Suprapubic skin (tissue), 4 donors: ENCODE data around the gene RELN. TPM values are rescaled to one million over a fixed set of nuclear protein-coding genes. Genes with fewer than 3 reads are reported as not detected.

Experiments used
- DNase-seq, 2 donors: peaks; one replicate each; pipeline ENCODE4 v3.0.0-alpha.2; 2019; ENCODE audit warnings: low spot score in 2 of 2
- H3K27ac ChIP-seq: fragments of 200-600 bp; sonication (generic); one replicate; pipeline ENCODE4 v1.5.1; 2019
- H3K27me3 ChIP-seq: fragments of 200-600 bp; sonication (generic); one replicate; pipeline ENCODE4 v1.5.1; 2019
- H3K36me3 ChIP-seq: fragments of 200-600 bp; sonication (generic); one replicate; pipeline ENCODE4 v1.5.1; 2019
- H3K4me1 ChIP-seq: fragments of 200-600 bp; sonication (generic); one replicate; pipeline ENCODE4 v1.5.1; 2019
- H3K4me3 ChIP-seq: fragments of 200-600 bp; sonication (generic); one replicate; pipeline ENCODE4 v1.5.1; 2019; ENCODE audit warnings: mild to moderate bottlenecking
- H3K9me3 ChIP-seq: fragments of 200-600 bp; sonication (generic); one replicate; pipeline ENCODE4 v1.5.1; 2019
- EP300 ChIP-seq: sonication (generic); formaldehyde crosslinking; IDR thresholded peaks from one replicate; pipeline ENCODE4 v1.6.1; 2017; ENCODE audit warnings: antibody characterized with exemption
- POLR2A ChIP-seq, 2 donors: fragments of 450-650 bp; IDR thresholded peaks; one replicate each; pipeline ENCODE4 v1.6.1; 2017; ENCODE audit warnings: antibody characterized with exemption in 2 of 2, mild to moderate bottlenecking in 2 of 2, moderate library complexity in 2 of 2
- POLR2AphosphoS5 ChIP-seq, 3 donors: sonication (generic); formaldehyde crosslinking; IDR thresholded peaks; one replicate each; pipeline ENCODE4 v1.6.1; 2017; ENCODE audit warnings: antibody characterized with exemption in 3 of 3
- WGBS: methylation state at CpG from one replicate; pipeline ENCODE4 v1.1.5; 2018; 5-methylcytosine and 5-hydroxymethylcytosine counted together
- total RNA-seq, 4 donors: library from RNA; depleted of rRNA; stranded (reverse); fragments of >200 nt; gene quantifications; one replicate each; pipeline ENCODE4 v1.1.0, GENCODE V29; 2016
- TF ChIP-seq, protein P1 (sequence below), 2 donors: fragments of 200-600 bp in 1 of 2; fragments of 450-650 bp in 1 of 2; sonication (generic) in 1 of 2; IDR thresholded peaks; one replicate each; pipeline ENCODE4 v1.5.1; 2016 to 2019; ENCODE audit warnings: antibody characterized with exemption in 2 of 2, mild to moderate bottlenecking in 1 of 2, moderate library complexity in 1 of 2

The RELN gene
- total RNA-seq, 4 donors from 2014 or later, result 0.72 to 1.8 (median 1.3) TPM

- H3K27me3 ChIP-seq, result no peaks in the 10 kb centered on the region
- TF ChIP-seq POLR2AphosphoS5 (IDR thresholded peaks at IDR 0.05), result no peak
- TF ChIP-seq EP300, result no peak
- no peak overlapping the region for H3K4me3 ChIP-seq
- no peaks in the 10 kb centered on the region for H3K4me1 ChIP-seq
- H3K36me3 ChIP-seq, result no peaks in the 10 kb centered on the region
- DNase-seq, result no peak
- no peaks in the 10 kb centered on the region for H3K9me3 ChIP-seq
- 49% methylated on average over 1 of the region's 1 CpG for WGBS
- H3K27ac ChIP-seq, result no peak overlapping the region
Measured at GRCh38 chr7:103952408-103952807, 37.0 kb downstream of the RELN start.

DNA sequence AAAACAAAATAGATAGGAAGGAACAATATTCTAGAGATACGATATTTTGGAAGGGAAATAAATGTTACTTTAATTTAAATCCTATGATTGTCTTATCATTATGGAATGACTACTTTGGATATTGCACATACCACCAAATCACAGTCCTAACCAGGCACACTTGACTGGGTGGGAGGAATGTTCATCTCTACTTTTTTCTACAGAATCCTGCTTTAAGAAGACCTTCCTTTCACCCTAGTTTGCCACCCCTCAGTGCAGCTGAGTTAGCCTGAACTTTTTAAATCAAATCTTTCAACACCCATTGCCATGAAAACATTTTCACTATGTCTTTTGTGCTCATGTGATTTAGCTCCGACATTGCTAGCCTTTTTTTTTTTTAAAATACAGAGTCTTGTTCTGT lies 38.1 kb downstream of the RELN start:
- no peak for TF ChIP-seq EP300
- TF ChIP-seq POLR2AphosphoS5 (IDR thresholded peaks at IDR 0.05), result no peak
- no peak for TF ChIP-seq POLR2A (IDR thresholded peaks at IDR 0.05)
- TF ChIP-seq, protein P1, sequence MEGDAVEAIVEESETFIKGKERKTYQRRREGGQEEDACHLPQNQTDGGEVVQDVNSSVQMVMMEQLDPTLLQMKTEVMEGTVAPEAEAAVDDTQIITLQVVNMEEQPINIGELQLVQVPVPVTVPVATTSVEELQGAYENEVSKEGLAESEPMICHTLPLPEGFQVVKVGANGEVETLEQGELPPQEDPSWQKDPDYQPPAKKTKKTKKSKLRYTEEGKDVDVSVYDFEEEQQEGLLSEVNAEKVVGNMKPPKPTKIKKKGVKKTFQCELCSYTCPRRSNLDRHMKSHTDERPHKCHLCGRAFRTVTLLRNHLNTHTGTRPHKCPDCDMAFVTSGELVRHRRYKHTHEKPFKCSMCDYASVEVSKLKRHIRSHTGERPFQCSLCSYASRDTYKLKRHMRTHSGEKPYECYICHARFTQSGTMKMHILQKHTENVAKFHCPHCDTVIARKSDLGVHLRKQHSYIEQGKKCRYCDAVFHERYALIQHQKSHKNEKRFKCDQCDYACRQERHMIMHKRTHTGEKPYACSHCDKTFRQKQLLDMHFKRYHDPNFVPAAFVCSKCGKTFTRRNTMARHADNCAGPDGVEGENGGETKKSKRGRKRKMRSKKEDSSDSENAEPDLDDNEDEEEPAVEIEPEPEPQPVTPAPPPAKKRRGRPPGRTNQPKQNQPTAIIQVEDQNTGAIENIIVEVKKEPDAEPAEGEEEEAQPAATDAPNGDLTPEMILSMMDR (IDR thresholded peaks at IDR 0.05), result no peak
- 75% methylated on average over 2 of the region's 2 CpGs for WGBS
- no peaks in the 10 kb centered on the region for H3K4me1 ChIP-seq
- H3K27ac ChIP-seq, result no peak overlapping the region
- no peak overlapping the region for H3K4me3 ChIP-seq
- no peaks in the 10 kb centered on the region for H3K36me3 ChIP-seq
- H3K27me3 ChIP-seq, result no peaks in the 10 kb centered on the region
- DNase-seq, result no peak
- no peaks in the 10 kb centered on the region for H3K9me3 ChIP-seq

- WGBS, result 80% methylated on average over 7 of the region's 7 CpGs
- Histone ChIP-seq H3K27me3 (no peaks in the 10 kb centered on the region), H3K9me3 (no peaks in the 10 kb centered on the region), H3K36me3 (no peaks in the 10 kb centered on the region), H3K4me3 (no peak overlapping the region), H3K27ac (no peak overlapping the region), H3K4me1 (no peaks in the 10 kb centered on the region)
- DNase-seq, result no peak
- TF ChIP-seq POLR2AphosphoS5 (IDR thresholded peaks at IDR 0.05) (no peak), POLR2A (IDR thresholded peaks at IDR 0.05) (no peak), EP300 (no peak)
- TF ChIP-seq, protein P1 (IDR thresholded peaks at IDR 0.05), result no peak
Measured at GRCh38 chr7:103949374-103949773, 40.1 kb downstream of the RELN start.

GRCh38 chr7:103947026-103947655 lies 42.3 kb downstream of the RELN start:
- no peaks in the 10 kb centered on the region for H3K27me3 ChIP-seq
- no peak for TF ChIP-seq POLR2A (IDR thresholded peaks at IDR 0.05)
- TF ChIP-seq, protein P1 (IDR thresholded peaks at IDR 0.05), result no peak
- no peak for TF ChIP-seq POLR2AphosphoS5 (IDR thresholded peaks at IDR 0.05)
- TF ChIP-seq EP300, result no peak
- H3K36me3 ChIP-seq, result no peaks in the 10 kb centered on the region
- H3K4me1 ChIP-seq, result no peaks in the 10 kb centered on the region
- H3K4me3 ChIP-seq, result no peak overlapping the region
- H3K9me3 ChIP-seq, result no peaks in the 10 kb centered on the region
- WGBS, result 35% methylated on average over 2 of the region's 2 CpGs
- no peak for DNase-seq
- H3K27ac ChIP-seq, result no peak overlapping the region

- 73% methylated on average over 6 of the region's 6 CpGs for WGBS
- TF ChIP-seq EP300, result no peak
- TF ChIP-seq POLR2A (IDR thresholded peaks at IDR 0.05), result no peak
- TF ChIP-seq POLR2AphosphoS5 (IDR thresholded peaks at IDR 0.05), result no peak
- TF ChIP-seq, protein P1 (IDR thresholded peaks at IDR 0.05), result no peak
- H3K27ac ChIP-seq, result no peak overlapping the region
- no peak for DNase-seq
- H3K27me3 ChIP-seq, result no peaks in the 10 kb centered on the region
- no peaks in the 10 kb centered on the region for H3K9me3 ChIP-seq
- H3K4me3 ChIP-seq, result no peak overlapping the region
- no peaks in the 10 kb centered on the region for H3K36me3 ChIP-seq
- H3K4me1 ChIP-seq, result no peaks in the 10 kb centered on the region
Measured at GRCh38 chr7:103944230-103944900, 45.1 kb downstream of the RELN start.
